Progenitor cell of endocrine pancreas (in vitro differentiated cells): ENCODE measurements around the gene RAB3IL1. TPM values are rescaled to one million over a fixed set of nuclear protein-coding genes. Genes with fewer than 3 reads are reported as not detected.
"Not testable (repeated sequence)": the region's sequence is repeated elsewhere in the genome, so short reads cannot be mapped to it uniquely, and the experiment has no call there.

ENCODE experiments used
- DNase-seq: peaks from one replicate; pipeline ENCODE4 v3.0.0; 2021; ENCODE audit warnings: low spot score; ENCODE audit not compliant: unreplicated experiment
- H3K27ac Mint-ChIP-seq: 2 replicates; pipeline ENCODE4 v1.8.0; 2021; ENCODE audit warnings: mild to moderate bottlenecking, moderate library complexity, mixed read lengths
- H3K27me3 Mint-ChIP-seq: 2 replicates; pipeline ENCODE4 v1.8.0; 2021; ENCODE audit warnings: mixed read lengths
- H3K36me3 Mint-ChIP-seq: 2 replicates; pipeline ENCODE4 v1.8.0; 2022; ENCODE audit warnings: mixed read lengths; ENCODE audit not compliant: insufficient read depth
- H3K4me1 Mint-ChIP-seq: 2 replicates; pipeline ENCODE4 v1.8.0; 2021; ENCODE audit warnings: low read depth, mixed read lengths
- H3K4me3 Mint-ChIP-seq: 2 replicates; pipeline ENCODE4 v1.8.0; 2021; ENCODE audit warnings: low read depth, mild to moderate bottlenecking, moderate library complexity, mixed read lengths
- H3K9me3 Mint-ChIP-seq: 2 replicates; pipeline ENCODE4 v1.8.0; 2021; ENCODE audit warnings: low read depth, mixed read lengths
- CTCF ChIP-seq: fragments of 200-600 bp; sonication (generic); IDR thresholded peaks from one replicate; pipeline ENCODE4 v1.5.0; 2021; ENCODE audit warnings: antibody characterized with exemption, mild to moderate bottlenecking; ENCODE audit not compliant: unreplicated experiment
- total RNA-seq: library from RNA; stranded (reverse); gene quantifications from 2 replicates; pipeline ENCODE4 v1.2.1, GENCODE V29; 2021

Gene RAB3IL1
- total RNA-seq, 1 donor from 2014 or later: 0.53 TPM

GRCh38 chr11:61954851-61955421 is 37.6 kb upstream of the RAB3IL1 start:
- peaks cover 24% of the 10 kb centered on the region for H3K27me3 Mint-ChIP-seq
- no peak for DNase-seq
- H3K36me3 Mint-ChIP-seq: peaks cover 2% of the 10 kb centered on the region
- no peaks in the 10 kb centered on the region for H3K9me3 Mint-ChIP-seq
- TF ChIP-seq CTCF: no peak
- no peak overlapping the region for H3K4me3 Mint-ChIP-seq
- H3K4me1 Mint-ChIP-seq: no peaks in the 10 kb centered on the region
- H3K27ac Mint-ChIP-seq: no peak overlapping the region

DNA sequence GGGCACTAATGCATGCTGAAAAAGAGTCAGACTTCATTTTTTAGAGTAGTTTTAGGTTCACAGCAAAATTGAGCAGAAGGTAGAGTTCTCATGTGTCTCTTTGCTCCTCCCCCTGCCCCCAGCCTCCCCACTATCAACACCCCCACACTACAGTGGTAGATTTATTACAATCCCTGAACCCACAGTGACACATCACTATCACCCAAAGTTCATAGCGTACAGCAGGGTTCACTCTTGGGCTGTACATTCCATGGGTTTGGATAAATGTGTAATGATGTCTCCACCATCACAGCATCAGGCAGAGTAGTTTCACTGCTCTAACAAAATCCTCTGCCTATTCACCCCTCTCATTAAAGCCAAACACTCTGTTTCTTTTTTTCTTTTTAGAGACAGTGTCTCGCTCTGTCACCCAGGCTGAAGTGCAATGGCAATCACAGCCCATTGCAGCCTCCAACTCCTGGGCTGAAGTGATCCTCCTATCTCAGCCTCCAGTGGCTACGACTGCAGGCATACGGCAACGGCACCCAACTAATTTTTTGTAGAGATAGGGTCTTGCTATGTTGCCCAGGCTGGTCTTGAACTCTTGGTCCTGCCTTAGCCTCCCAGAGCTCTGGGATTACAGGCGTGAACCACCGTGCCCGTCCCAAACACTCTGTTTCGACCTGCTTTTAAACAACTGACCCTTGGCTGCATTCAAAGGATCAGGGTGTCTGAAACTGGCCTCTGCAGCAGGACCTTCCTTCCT is 36.9 kb upstream of the RAB3IL1 start:
- no peak for DNase-seq
- H3K4me3 Mint-ChIP-seq: no peak overlapping the region

DNA sequence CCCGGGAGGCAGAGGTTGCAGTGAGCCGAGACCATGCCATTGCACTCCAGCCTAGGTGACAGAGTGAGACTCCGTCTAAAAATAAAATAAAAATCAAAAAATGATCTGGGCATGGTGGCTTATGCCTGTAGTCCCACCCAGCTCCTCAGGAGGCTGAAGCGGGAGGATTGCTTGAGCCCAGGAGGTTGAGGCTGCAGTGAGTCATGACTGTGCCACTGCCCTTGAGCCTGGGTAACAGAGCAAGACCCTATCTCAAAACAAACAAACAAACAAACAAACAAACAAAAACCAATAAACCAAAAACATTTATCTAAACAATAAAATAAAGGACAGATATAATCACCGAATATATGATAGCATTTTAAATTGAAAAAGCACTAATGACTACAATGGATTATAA is 36.3 kb upstream of the RAB3IL1 start:
- H3K4me3 Mint-ChIP-seq, H3K9me3 Mint-ChIP-seq, H3K27ac Mint-ChIP-seq, H3K4me1 Mint-ChIP-seq, DNase-seq, H3K36me3 Mint-ChIP-seq: not testable (repeated sequence)
- peaks cover 24% of the 10 kb centered on the region for H3K27me3 Mint-ChIP-seq

More for the DNA sequence above, 36.9 kb upstream of the RAB3IL1 start:
- peaks cover 2% of the 10 kb centered on the region for H3K36me3 Mint-ChIP-seq
- H3K4me1 Mint-ChIP-seq: no peaks in the 10 kb centered on the region
- H3K27ac Mint-ChIP-seq: no peak overlapping the region
- peaks cover 24% of the 10 kb centered on the region for H3K27me3 Mint-ChIP-seq
- TF ChIP-seq CTCF: no peak
- H3K9me3 Mint-ChIP-seq: no peaks in the 10 kb centered on the region

- no peaks in the 10 kb centered on the region for H3K9me3 Mint-ChIP-seq
- no peaks in the 10 kb centered on the region for H3K36me3 Mint-ChIP-seq
- no peak for TF ChIP-seq CTCF
- H3K4me1 Mint-ChIP-seq: no peaks in the 10 kb centered on the region
- no peak for DNase-seq
- no peak overlapping the region for H3K27ac Mint-ChIP-seq
- peaks cover 24% of the 10 kb centered on the region for H3K27me3 Mint-ChIP-seq
- H3K4me3 Mint-ChIP-seq: no peak overlapping the region
Observed at GRCh38 chr11:61952882-61953281, 35.5 kb upstream of the RAB3IL1 start.

- no peak for TF ChIP-seq CTCF
- Mint-ChIP-seq H3K27me3 (peaks cover 27% of the 10 kb centered on the region), H3K27ac (no peak overlapping the region), H3K4me3 (no peak overlapping the region), H3K36me3 (no peaks in the 10 kb centered on the region), H3K4me1 (no peaks in the 10 kb centered on the region), H3K9me3 (no peaks in the 10 kb centered on the region)
- no peak for DNase-seq
Observed at GRCh38 chr11:61951484-61952135, 34.2 kb upstream of the RAB3IL1 start.
